ENCODE measurements around the gene NEK6.

- TF ChIP-seq CTCF (IDR thresholded peaks at IDR 0.05) (no peak), POLR2A (IDR thresholded peaks at IDR 0.05) (no peak)
These were observed 88.8 kb downstream of the NEK6 start for GRCh38 chr9:124346347-124347163.

All from adrenal gland (tissue), 5 donors.